Gastroesophageal sphincter (tissue), 3 donors: ENCODE data around the gene SAMM50.

Experiments used
- EP300 ChIP-seq: sonication (generic); formaldehyde crosslinking; IDR thresholded peaks from one replicate; pipeline ENCODE4 v1.6.1; 2017; ENCODE audit warnings: antibody characterized with exemption, mild to moderate bottlenecking
- POLR2A ChIP-seq, 2 donors: fragments of 450-650 bp; IDR thresholded peaks; one replicate each; pipeline ENCODE4 v1.6.1; 2017; ENCODE audit warnings: antibody characterized with exemption in 2 of 2, mild to moderate bottlenecking in 2 of 2, moderate library complexity in 1 of 2
- POLR2AphosphoS5 ChIP-seq: sonication (generic); formaldehyde crosslinking; IDR thresholded peaks from one replicate; pipeline ENCODE4 v1.6.1; 2017; ENCODE audit warnings: antibody characterized with exemption
- TF ChIP-seq, protein P1 (sequence below), 4 experiments: fragments of 200-600 bp in 2 of 4; fragments of 450-650 bp in 2 of 4; sonication (generic) in 1 of 4; IDR thresholded peaks; one replicate each; pipeline ENCODE4 v1.5.1; 2017 to 2019; ENCODE audit warnings: antibody characterized with exemption in 4 of 4, mild to moderate bottlenecking in 2 of 4, moderate library complexity in 2 of 4

DNA sequence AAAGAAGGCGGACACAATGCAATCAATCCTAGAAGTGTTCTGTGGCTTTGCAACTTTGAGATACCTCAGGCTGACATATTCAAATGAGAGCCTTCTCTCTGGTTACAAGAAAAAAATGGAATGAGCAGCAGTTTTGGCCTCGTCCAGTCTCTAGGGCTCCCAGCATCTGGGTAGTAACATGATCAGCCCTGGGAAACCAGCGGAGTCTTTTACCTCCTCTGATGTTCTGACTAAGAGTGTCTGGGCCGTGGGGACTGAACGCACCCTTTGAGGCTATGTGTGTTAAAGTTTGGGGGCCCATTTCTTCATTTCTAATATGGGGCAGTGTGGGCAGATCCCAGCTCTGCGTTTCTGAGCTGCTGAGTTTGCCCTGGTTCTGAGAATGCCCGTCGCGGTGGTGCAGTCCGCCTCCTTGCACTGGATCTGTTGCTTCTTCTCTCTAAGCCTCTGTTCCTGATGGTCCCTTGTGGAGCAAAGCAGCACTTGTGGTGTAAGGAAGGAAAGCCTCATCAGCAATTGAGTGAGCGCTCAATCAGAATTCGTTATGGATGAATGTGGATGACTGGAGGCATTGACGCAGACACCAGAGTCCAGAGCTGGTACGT lies 77.0 kb downstream of the SAMM50 start:
- TF ChIP-seq, protein P1, sequence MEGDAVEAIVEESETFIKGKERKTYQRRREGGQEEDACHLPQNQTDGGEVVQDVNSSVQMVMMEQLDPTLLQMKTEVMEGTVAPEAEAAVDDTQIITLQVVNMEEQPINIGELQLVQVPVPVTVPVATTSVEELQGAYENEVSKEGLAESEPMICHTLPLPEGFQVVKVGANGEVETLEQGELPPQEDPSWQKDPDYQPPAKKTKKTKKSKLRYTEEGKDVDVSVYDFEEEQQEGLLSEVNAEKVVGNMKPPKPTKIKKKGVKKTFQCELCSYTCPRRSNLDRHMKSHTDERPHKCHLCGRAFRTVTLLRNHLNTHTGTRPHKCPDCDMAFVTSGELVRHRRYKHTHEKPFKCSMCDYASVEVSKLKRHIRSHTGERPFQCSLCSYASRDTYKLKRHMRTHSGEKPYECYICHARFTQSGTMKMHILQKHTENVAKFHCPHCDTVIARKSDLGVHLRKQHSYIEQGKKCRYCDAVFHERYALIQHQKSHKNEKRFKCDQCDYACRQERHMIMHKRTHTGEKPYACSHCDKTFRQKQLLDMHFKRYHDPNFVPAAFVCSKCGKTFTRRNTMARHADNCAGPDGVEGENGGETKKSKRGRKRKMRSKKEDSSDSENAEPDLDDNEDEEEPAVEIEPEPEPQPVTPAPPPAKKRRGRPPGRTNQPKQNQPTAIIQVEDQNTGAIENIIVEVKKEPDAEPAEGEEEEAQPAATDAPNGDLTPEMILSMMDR (IDR thresholded peaks at IDR 0.05) = no peak
- TF ChIP-seq POLR2A (IDR thresholded peaks at IDR 0.05) (no peak), POLR2AphosphoS5 (no peak), EP300 (no peak)
